GM18858 (cell line): ENCODE measurements around the gene PA2G4.
"Not testable (repeated sequence)": the region's sequence is repeated elsewhere in the genome, so short reads cannot be mapped to it uniquely, and the experiment has no call there.

Source experiments
- ATAC-seq: cut with Tn5 transposase; IDR thresholded peaks from one replicate; pipeline ENCODE4 v1.9.1; 2021; ENCODE audit not compliant: unreplicated experiment

PA2G4 gene

GRCh38 chr12:56099787-56100186 lies 4.6 kb upstream of the PA2G4 start:
- ATAC-seq, result no peak

GRCh38 chr12:56101045-56101444 lies 3.3 kb upstream of the PA2G4 start:
- ATAC-seq, result no peak

- no peak for ATAC-seq
These were observed 1.7 kb upstream of the PA2G4 start for GRCh38 chr12:56102683-56103065.

GRCh38 chr12:56103066-56103711 lies 1.2 kb upstream of the PA2G4 start:
- ATAC-seq, result no peak

- no peak for ATAC-seq
These were observed 593 bp upstream of the PA2G4 start for GRCh38 chr12:56103823-56104108.

GRCh38 chr12:56104815-56105608 lies 653 bp downstream of the PA2G4 start:
- no peak for ATAC-seq

GRCh38 chr12:56105609-56105902 lies 1.2 kb downstream of the PA2G4 start:
- ATAC-seq, result no peak

GRCh38 chr12:56107242-56107641 lies 2.9 kb downstream of the PA2G4 start:
- no peak for ATAC-seq

- no peak for ATAC-seq
These were observed 6.2 kb downstream of the PA2G4 start for GRCh38 chr12:56110571-56110970.

- no peak for ATAC-seq
These were observed 9.7 kb downstream of the PA2G4 start for GRCh38 chr12:56114084-56114483.

GRCh38 chr12:56115329-56115728 lies 11.0 kb downstream of the PA2G4 start:
- no peak for ATAC-seq

- peak; percentile 21 for ATAC-seq
These were observed 12.1 kb downstream of the PA2G4 start, which contains the start of gene RPL41 for GRCh38 chr12:56116267-56117081. TSS of gene RPL41 (plus strand) at chr12:56116633.

GRCh38 chr12:56117082-56117706 lies 12.8 kb downstream of the PA2G4 start:
- not testable (repeated sequence) for ATAC-seq

GRCh38 chr12:56117778-56118687 lies 13.7 kb downstream of the PA2G4 start, which contains the start of gene ZC3H10:
TSS of gene ZC3H10 (plus strand) at chr12:56118266. CDS start at chr12:56120563, 2,297 bp downstream.
- ATAC-seq, result peak; percentile 89

- peak; percentile 4 for ATAC-seq
These were observed 14.5 kb downstream of the PA2G4 start for GRCh38 chr12:56118688-56119357.

GRCh38 chr12:56119361-56119796 lies 15.0 kb downstream of the PA2G4 start:
- ATAC-seq, result no peak

GRCh38 chr12:56120158-56120846 lies 15.9 kb downstream of the PA2G4 start:
- no peak for ATAC-seq

GRCh38 chr12:56121204-56121870 lies 17.0 kb downstream of the PA2G4 start:
- ATAC-seq, result no peak

- ATAC-seq, result no peak
These were observed 18.3 kb downstream of the PA2G4 start for GRCh38 chr12:56122637-56123036.
